ENCODE measurements around the gene IKBKE. TPM values are rescaled to one million over a fixed set of nuclear protein-coding genes. Genes with fewer than 3 reads are reported as not detected.

IKBKE gene
- total RNA-seq, 5 donors from 2014 or later (not counting 1 experiment from before 2014, with no cell fraction given): 60.7 to 84.7 (median 81.4) TPM

DNA sequence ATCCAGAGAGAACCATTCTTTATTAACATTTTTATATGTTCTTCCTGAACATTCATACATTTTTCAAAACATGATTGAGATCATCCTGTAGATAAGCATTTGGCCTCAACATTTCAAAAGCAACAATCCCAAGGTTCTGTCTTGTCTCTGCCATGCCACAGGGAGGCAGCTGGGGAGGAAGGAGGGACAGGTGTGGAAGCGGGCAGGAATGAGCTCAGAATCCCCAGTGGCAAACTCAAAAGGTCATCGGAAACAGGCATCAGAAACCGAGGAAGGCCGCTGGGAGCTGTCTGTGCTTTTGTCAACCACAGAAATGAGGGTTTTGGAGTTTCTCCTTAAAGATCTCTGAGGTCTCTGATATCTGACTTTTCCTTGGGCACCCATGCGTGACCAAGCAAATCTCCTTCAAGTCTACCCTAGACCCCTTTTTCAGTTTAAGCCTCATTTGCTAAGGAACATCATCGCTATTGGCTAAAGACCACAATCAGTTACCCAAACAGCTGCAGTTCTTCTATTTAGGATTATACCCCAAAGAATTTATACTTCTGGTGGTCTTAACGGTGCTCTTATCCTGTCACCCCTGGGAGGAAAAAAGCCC lies 71.1 kb downstream of the IKBKE start:
- DNase-seq (no peak), ATAC-seq (replicated peaks in 1 of 4) (no peak)
- Histone ChIP-seq H3K36me3 (ENCODE audit: control insufficient read depth in 2 of 2, extremely low read depth in 1 of 2, insufficient read depth in 1 of 2, low read length in 1 of 2) (peaks cover 0 to 4% of the 10 kb centered on the region in 2 donors), H3K9me3 (no peaks in the 10 kb centered on the region), H3K4me3 (ENCODE audit: control insufficient read depth in 1 of 2, extremely low read depth in 1 of 2, low read length in 1 of 2) (no peak overlapping the region), H3K27me3 (replicated peaks in 1 of 2; ENCODE audit: control insufficient read depth in 2 of 2, extremely low read depth in 1 of 2, insufficient read depth in 2 of 2, low read length in 1 of 2) (no peaks in the 10 kb centered on the region), H3K4me1 (ENCODE audit: control insufficient read depth in 1 of 2, extremely low read depth in 1 of 2, insufficient read depth in 2 of 2, low read length in 2 of 2) (peaks cover 3 to 9% of the 10 kb centered on the region in 2 experiments), H3K27ac (ENCODE audit: low read length) (no peak overlapping the region)
- H3K27ac Mint-ChIP-seq: no peak overlapping the region
- no peaks in the 10 kb centered on the region for H3K27me3 Mint-ChIP-seq
- 100% methylated on average over 4 of the region's 7 CpGs for WGBS (ENCODE audit: insufficient coverage)
- no peaks in the 10 kb centered on the region for H3K36me3 Mint-ChIP-seq
- H3K4me3 Mint-ChIP-seq: no peak overlapping the region
- ChIA-PET CTCF (interaction anchor here (0.5 to 1.5 kb wide), 4 partner anchors 10 to 43 kb away, joined by 3 to 4 read pairs (median 4); no protein-coding TSS in a partner anchor), POLR2A (no interaction called here)
- H3K4me1 Mint-ChIP-seq: peaks cover 13 to 23% (median 14%) of the 10 kb centered on the region in 3 donors
- H3K9me3 Mint-ChIP-seq: no peaks in the 10 kb centered on the region

GRCh38 chr1:206544562-206545257 lies 74.4 kb downstream of the IKBKE start:
- ATAC-seq (replicated peaks in 1 of 4): peak; percentile 83 to 93 (median 90)
- H3K4me1 Mint-ChIP-seq: peaks cover 16 to 20% (median 19%) of the 10 kb centered on the region in 3 donors
- peak overlapping the region; percentile 39 to 48 for H3K27ac Mint-ChIP-seq
- H3K4me1 ChIP-seq (ENCODE audit: control insufficient read depth in 1 of 2, extremely low read depth in 1 of 2, insufficient read depth in 2 of 2, low read length in 2 of 2): peaks cover 0 to 9% of the 10 kb centered on the region in 2 experiments
- no peaks in the 10 kb centered on the region for H3K9me3 Mint-ChIP-seq
- H3K9me3 ChIP-seq: no peaks in the 10 kb centered on the region
- H3K36me3 ChIP-seq (ENCODE audit: control insufficient read depth in 2 of 2, extremely low read depth in 1 of 2, insufficient read depth in 1 of 2, low read length in 1 of 2): peaks cover 0 to 4% of the 10 kb centered on the region in 2 donors
- POLR2A ChIA-PET: interaction anchor here (0.5 to 2.5 kb wide), 18 partner anchors 11 to 871 kb away, joined by 3 to 18 read pairs (median 4); partner anchors contain the start of gene DYRK3 (in 1 of the 2)
- WGBS (ENCODE audit: insufficient coverage): 56% methylated on average over 3 of the region's 9 CpGs
- H3K4me3 ChIP-seq (ENCODE audit: control insufficient read depth in 1 of 2, extremely low read depth in 1 of 2, low read length in 1 of 2): no peak overlapping the region
- CTCF ChIA-PET: interaction anchor here (0.6 to 4.4 kb wide), 53 partner anchors 9 to 1340 kb away, joined by 3 to 133 read pairs (median 5); partner anchors contain the start of genes DYRK3 (in 1 of the 2), EIF2D (in 1 of the 2) and IKBKE (in 1 of the 2)
- no peak overlapping the region for H3K4me3 Mint-ChIP-seq
- H3K36me3 Mint-ChIP-seq: no peaks in the 10 kb centered on the region
- no peak overlapping the region for H3K27ac ChIP-seq (ENCODE audit: low read length)
- peak; percentile 36 to 88 (median 77) for DNase-seq
- H3K27me3 ChIP-seq (replicated peaks in 1 of 2; ENCODE audit: control insufficient read depth in 2 of 2, extremely low read depth in 1 of 2, insufficient read depth in 2 of 2, low read length in 1 of 2): no peaks in the 10 kb centered on the region
- H3K27me3 Mint-ChIP-seq: no peaks in the 10 kb centered on the region

GRCh38 chr1:206545351-206545750 lies 75.1 kb downstream of the IKBKE start:
- Histone ChIP-seq H3K4me1 (ENCODE audit: control insufficient read depth in 1 of 2, extremely low read depth in 1 of 2, insufficient read depth in 2 of 2, low read length in 2 of 2) (peaks cover 0 to 9% of the 10 kb centered on the region in 2 experiments), H3K4me3 (ENCODE audit: control insufficient read depth in 1 of 2, extremely low read depth in 1 of 2, low read length in 1 of 2) (no peak overlapping the region), H3K27ac (ENCODE audit: low read length) (no peak overlapping the region), H3K27me3 (replicated peaks in 1 of 2; ENCODE audit: control insufficient read depth in 2 of 2, extremely low read depth in 1 of 2, insufficient read depth in 2 of 2, low read length in 1 of 2) (no peaks in the 10 kb centered on the region), H3K9me3 (no peaks in the 10 kb centered on the region), H3K36me3 (ENCODE audit: control insufficient read depth in 2 of 2, extremely low read depth in 1 of 2, insufficient read depth in 1 of 2, low read length in 1 of 2) (peaks cover 0 to 4% of the 10 kb centered on the region in 2 donors)
- Mint-ChIP-seq H3K27ac (peak overlapping the region; percentile 39 to 40), H3K27me3 (no peaks in the 10 kb centered on the region), H3K4me3 (no peak overlapping the region), H3K36me3 (no peaks in the 10 kb centered on the region), H3K9me3 (no peaks in the 10 kb centered on the region), H3K4me1 (peaks cover 16 to 25% (median 25%) of the 10 kb centered on the region in 3 donors)
- no peak for DNase-seq
- POLR2A ChIA-PET: interaction anchor here (0.6 to 2.5 kb wide), 17 partner anchors 10 to 871 kb away, joined by 3 to 18 read pairs (median 4); partner anchors contain the start of gene DYRK3 (in 1 of the 2)
- WGBS (ENCODE audit: insufficient coverage): no CpG with 5 or more reads among the region's 1 CpG
- CTCF ChIA-PET: interaction anchor here (0.6 to 4.4 kb wide), 55 partner anchors 8 to 1339 kb away, joined by 3 to 133 read pairs (median 5); partner anchors contain the start of genes DYRK3 (in 1 of the 2), EIF2D (in 1 of the 2) and IKBKE (in 1 of the 2)
- ATAC-seq (replicated peaks in 1 of 4): peak in 2 of 4 experiments; percentile 17 to 43

Other genes starting within 250 kb of the IKBKE start
- 100 to 1,000 TPM; 174 to 224 (median 204) TPM for gene RASSF5, start 37.1 kb downstream of the IKBKE start, total RNA-seq
- 10 to 100 TPM; 48.0 to 56.7 (median 49.3) TPM for gene EIF2D, start 142.0 kb downstream of the IKBKE start, total RNA-seq
- gene DYRK3, start 165.1 kb downstream of the IKBKE start, total RNA-seq: 1 to 10 TPM in 4 of 5 donors, under 1 TPM in 1; 0.73 to 2.0 (median 1.6) TPM
- 100 to 1,000 TPM in 1 of 5 donors, 10 to 100 TPM in 4; 64.3 to 117 (median 78.4) TPM for gene MAPKAPK2, start 214.4 kb downstream of the IKBKE start, total RNA-seq

All from T-cell (primary cell).